Measurements from ENCODE around the gene VAX1. TPM values are rescaled to one million over a fixed set of nuclear protein-coding genes. Genes with fewer than 3 reads are reported as not detected.

Gene VAX1
- polyA plus RNA-seq, 1 of the 3 experiments (the other 2 are of a cell fraction), result not detected

DNA sequence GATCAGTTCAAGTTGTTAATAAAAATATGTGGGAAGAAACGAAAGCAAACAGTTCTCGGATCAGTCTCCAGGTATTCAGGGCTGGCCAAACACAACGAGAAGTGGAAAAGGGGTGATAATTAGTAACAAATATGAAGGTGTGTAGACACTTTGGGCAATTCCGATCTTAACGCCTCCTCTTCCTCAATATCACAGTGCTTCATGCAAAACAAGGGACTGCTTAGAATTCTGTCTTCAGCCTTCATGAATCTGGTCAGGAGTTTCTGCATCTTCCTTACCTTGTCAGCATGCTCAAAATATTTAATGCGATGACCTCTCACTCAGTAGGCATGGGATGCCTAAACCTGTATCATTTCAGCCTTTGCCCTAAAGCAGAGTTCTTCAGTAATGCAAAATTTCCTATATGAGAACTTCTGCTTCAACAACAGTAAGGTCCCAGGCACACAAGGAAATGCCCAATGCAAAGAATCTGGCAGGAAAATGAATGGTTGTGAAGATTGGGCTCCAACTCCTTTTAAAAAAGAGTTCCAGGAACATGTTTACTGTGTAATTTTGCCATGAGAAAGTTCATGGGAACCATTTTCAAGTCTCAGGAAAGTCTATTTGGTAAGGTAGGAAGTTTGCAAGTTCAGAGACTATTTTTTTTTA lies 23.4 kb upstream of the VAX1 start:
- Histone ChIP-seq H3K27ac (ENCODE audit: low read depth in 2 of 2, low read length in 1 of 2) (no peak overlapping the region), H3K9me3 (no peaks in the 10 kb centered on the region), H3K79me2 (ENCODE audit: insufficient read depth) (no peaks in the 10 kb centered on the region), H4K20me1 (ENCODE audit: insufficient read depth) (no peaks in the 10 kb centered on the region), H3F3A (replicated peaks; ENCODE audit: insufficient read depth) (no peaks in the 10 kb centered on the region), H3K36me3 (replicated peaks in 1 of 2; ENCODE audit: control insufficient read depth in 1 of 2, insufficient read depth in 2 of 2, low read length in 1 of 2) (no peaks in the 10 kb centered on the region), H3K4me2 (no peak overlapping the region), H2AFZ (ENCODE audit: low read depth) (no peak overlapping the region), H3K27me3 (ENCODE audit: insufficient read depth) (peaks cover 84% of the 10 kb centered on the region), H3K4me1 (ENCODE audit: control insufficient read depth in 1 of 2, insufficient read depth in 2 of 2, low read depth in 1 of 2, low read length in 1 of 2) (peaks cover 0 to 3% of the 10 kb centered on the region in 2 experiments; a peak in 1 of 4 replicates), H3K4me3 (ENCODE audit: low read depth in 2 of 2, low read length in 1 of 2) (no peak overlapping the region), H3K9me2 (no peaks in the 10 kb centered on the region), H3K9ac (no peak overlapping the region)
- WGBS (ENCODE audit: low lambda C conversion rate), result 9% methylated on average over 6 of the region's 6 CpGs
- CTCF ChIA-PET, result interaction anchor here (0.8 kb wide), 1 partner anchor 17 kb away, joined by 3 read pairs; no protein-coding TSS in a partner anchor
- no peak for DNase-seq
- TF ChIP-seq RAD21 (IDR thresholded peaks at IDR 0.05; ENCODE audit: low read length) (no peak), MXI1 (IDR thresholded peaks at IDR 0.05; ENCODE audit: low read depth, low read length) (no peak), FOXM1 (IDR thresholded peaks at IDR 0.05; ENCODE audit: low read depth) (no peak), ELF1 (IDR thresholded peaks at IDR 0.05) (no peak), SIN3A (IDR thresholded peaks at IDR 0.05; ENCODE audit: borderline replicate concordance, low read depth, low read length) (no peak), TAF1 (IDR thresholded peaks at IDR 0.05; ENCODE audit: borderline replicate concordance, low read depth, low read length) (no peak), FOXJ3 (CRISPR knock-in tag; IDR thresholded peaks at IDR 0.05) (no peak), EP300 (IDR thresholded peaks at IDR 0.05; ENCODE audit: borderline replicate concordance in 1 of 2, low read depth in 1 of 2, low read length in 1 of 2) (no peak), NRF1 (IDR thresholded peaks at IDR 0.05; ENCODE audit: low read depth, low read length) (no peak), FOSL2 (IDR thresholded peaks at IDR 0.05; ENCODE audit: borderline replicate concordance, low read depth) (no peak), RXRA (IDR thresholded peaks at IDR 0.05; ENCODE audit: borderline replicate concordance, low read depth) (no peak), RFX5 (IDR thresholded peaks at IDR 0.05; ENCODE audit: low read length) (no peak), GATA2 (CRISPR knock-in tag; IDR thresholded peaks at IDR 0.05) (no peak), EZH2phosphoT487 (IDR thresholded peaks at IDR 0.05; ENCODE audit: borderline replicate concordance, low read depth) (no peak), YY1 (IDR thresholded peaks at IDR 0.05; ENCODE audit: low read depth) (no peak), CHD2 (IDR thresholded peaks at IDR 0.05; ENCODE audit: low read length, partially characterized antibody) (no peak), POLR2AphosphoS5 (IDR thresholded peaks at IDR 0.05; ENCODE audit: low read depth, low read length) (no peak)
- TF ChIP-seq, protein P1, sequence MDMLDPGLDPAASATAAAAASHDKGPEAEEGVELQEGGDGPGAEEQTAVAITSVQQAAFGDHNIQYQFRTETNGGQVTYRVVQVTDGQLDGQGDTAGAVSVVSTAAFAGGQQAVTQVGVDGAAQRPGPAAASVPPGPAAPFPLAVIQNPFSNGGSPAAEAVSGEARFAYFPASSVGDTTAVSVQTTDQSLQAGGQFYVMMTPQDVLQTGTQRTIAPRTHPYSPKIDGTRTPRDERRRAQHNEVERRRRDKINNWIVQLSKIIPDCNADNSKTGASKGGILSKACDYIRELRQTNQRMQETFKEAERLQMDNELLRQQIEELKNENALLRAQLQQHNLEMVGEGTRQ (IDR thresholded peaks at IDR 0.05; ENCODE audit: borderline replicate concordance, low read depth, low read length), result no peak
- TF ChIP-seq, protein P2, sequence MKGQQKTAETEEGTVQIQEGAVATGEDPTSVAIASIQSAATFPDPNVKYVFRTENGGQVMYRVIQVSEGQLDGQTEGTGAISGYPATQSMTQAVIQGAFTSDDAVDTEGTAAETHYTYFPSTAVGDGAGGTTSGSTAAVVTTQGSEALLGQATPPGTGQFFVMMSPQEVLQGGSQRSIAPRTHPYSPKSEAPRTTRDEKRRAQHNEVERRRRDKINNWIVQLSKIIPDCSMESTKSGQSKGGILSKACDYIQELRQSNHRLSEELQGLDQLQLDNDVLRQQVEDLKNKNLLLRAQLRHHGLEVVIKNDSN (IDR thresholded peaks at IDR 0.05; ENCODE audit: borderline replicate concordance, low read depth), result no peak
- TF ChIP-seq, protein P3, sequence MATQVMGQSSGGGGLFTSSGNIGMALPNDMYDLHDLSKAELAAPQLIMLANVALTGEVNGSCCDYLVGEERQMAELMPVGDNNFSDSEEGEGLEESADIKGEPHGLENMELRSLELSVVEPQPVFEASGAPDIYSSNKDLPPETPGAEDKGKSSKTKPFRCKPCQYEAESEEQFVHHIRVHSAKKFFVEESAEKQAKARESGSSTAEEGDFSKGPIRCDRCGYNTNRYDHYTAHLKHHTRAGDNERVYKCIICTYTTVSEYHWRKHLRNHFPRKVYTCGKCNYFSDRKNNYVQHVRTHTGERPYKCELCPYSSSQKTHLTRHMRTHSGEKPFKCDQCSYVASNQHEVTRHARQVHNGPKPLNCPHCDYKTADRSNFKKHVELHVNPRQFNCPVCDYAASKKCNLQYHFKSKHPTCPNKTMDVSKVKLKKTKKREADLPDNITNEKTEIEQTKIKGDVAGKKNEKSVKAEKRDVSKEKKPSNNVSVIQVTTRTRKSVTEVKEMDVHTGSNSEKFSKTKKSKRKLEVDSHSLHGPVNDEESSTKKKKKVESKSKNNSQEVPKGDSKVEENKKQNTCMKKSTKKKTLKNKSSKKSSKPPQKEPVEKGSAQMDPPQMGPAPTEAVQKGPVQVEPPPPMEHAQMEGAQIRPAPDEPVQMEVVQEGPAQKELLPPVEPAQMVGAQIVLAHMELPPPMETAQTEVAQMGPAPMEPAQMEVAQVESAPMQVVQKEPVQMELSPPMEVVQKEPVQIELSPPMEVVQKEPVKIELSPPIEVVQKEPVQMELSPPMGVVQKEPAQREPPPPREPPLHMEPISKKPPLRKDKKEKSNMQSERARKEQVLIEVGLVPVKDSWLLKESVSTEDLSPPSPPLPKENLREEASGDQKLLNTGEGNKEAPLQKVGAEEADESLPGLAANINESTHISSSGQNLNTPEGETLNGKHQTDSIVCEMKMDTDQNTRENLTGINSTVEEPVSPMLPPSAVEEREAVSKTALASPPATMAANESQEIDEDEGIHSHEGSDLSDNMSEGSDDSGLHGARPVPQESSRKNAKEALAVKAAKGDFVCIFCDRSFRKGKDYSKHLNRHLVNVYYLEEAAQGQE (IDR thresholded peaks at IDR 0.05; ENCODE audit: low read depth, low read length), result no peak
- POLR2A ChIA-PET, result no interaction called here

All from SK-N-SH (cell line).